Sigmoid colon (tissue), 4 donors: Measurements from ENCODE around the gene KCP.
A peak's percentile ranks its signal among the peaks of the same experiment; 100 is the strongest.

Experiments
- CTCF ChIP-seq, 4 experiments: fragments of 450-650 bp in 3 of 4; fragments of 200-600 bp in 1 of 4; IDR thresholded peaks; one replicate each; pipeline ENCODE4 v1.5.1; 2016 to 2019; ENCODE audit warnings: antibody characterized with exemption in 4 of 4, mild to moderate bottlenecking in 3 of 4, moderate library complexity in 2 of 4
- EP300 ChIP-seq, 4 donors: sonication (generic); formaldehyde crosslinking; IDR thresholded peaks; one replicate each; pipeline ENCODE4 v1.6.1; 2017; ENCODE audit warnings: antibody characterized with exemption in 4 of 4
- POLR2A ChIP-seq, 2 donors: fragments of 450-650 bp; IDR thresholded peaks; one replicate each; pipeline ENCODE4 v1.6.1; 2016; ENCODE audit warnings: antibody characterized with exemption in 2 of 2, mild to moderate bottlenecking in 2 of 2, moderate library complexity in 2 of 2
- POLR2AphosphoS5 ChIP-seq, 4 donors: sonication (generic); formaldehyde crosslinking; IDR thresholded peaks; one replicate each; pipeline ENCODE4 v1.6.1; 2017; ENCODE audit warnings: antibody characterized with exemption in 4 of 4

DNA sequence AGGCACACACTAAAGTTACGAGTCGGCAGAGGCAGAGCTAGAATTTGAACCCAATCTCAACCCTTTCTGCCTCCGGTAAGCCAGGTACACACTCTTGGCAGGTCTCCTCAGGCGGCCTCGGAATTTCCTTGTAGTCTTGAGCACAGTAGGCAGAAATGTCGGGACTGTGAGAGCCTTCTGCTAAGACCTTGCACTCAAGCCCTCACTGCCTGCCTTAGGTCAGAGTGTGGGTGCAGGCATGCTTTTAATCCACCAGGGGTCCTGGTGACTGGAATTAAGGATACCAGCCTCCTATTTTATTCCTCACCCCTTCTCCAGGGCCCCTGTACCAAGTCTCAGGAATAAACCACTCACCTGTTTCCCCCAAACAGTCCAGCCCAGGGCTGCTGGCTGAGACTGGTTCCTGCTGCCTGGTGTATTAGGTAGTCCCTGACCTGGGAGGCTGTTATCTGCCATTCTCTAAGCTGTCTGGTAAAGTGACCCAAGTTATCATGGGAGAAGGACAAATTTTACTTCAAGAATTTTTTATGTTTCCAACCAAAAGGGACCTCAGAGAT lies 47.0 kb downstream of the KCP start:
- peak in 3 of 4 experiments; percentile 29 to 52 (median 30) for TF ChIP-seq CTCF (IDR thresholded peaks at IDR 0.05)
- TF ChIP-seq POLR2AphosphoS5 (IDR thresholded peaks at IDR 0.05) = no peak
- TF ChIP-seq POLR2A (IDR thresholded peaks at IDR 0.05) = no peak
- no peak for TF ChIP-seq EP300 (IDR thresholded peaks at IDR 0.05)
